Tibial artery (tissue), 4 donors: ENCODE results near the gene MSI2.

Experiments used
- DNase-seq, 2 donors: peaks; one replicate each; pipeline ENCODE4 v3.0.0-alpha.2; 2019
- H3K27ac ChIP-seq, 2 donors: fragments of 200-600 bp; sonication (generic) in 1 of 2; 1 replicate in 1 of 2; 2 replicates in 1 of 2; pipeline ENCODE4 v1.5.1; 2018 to 2019; ENCODE audit warnings: mild to moderate bottlenecking in 1 of 2
- H3K27me3 ChIP-seq, 2 donors: fragments of 200-600 bp; sonication (generic) in 1 of 2; one replicate each; pipeline versions ENCODE4 v1.5.1 to v1.6.0; 2016 to 2019
- H3K36me3 ChIP-seq, 3 donors: fragments of 200-600 bp; sonication (generic) in 2 of 3; one replicate each; pipeline ENCODE4 v1.5.1; 2016 to 2019; ENCODE audit warnings: mild to moderate bottlenecking in 2 of 3
- H3K4me1 ChIP-seq, 4 donors: fragments of 200-600 bp; sonication (generic) in 2 of 4; 1 replicate in 3 of 4; 2 replicates in 1 of 4; pipeline ENCODE4 v1.5.1; 2016 to 2019
- H3K4me3 ChIP-seq, 2 donors: fragments of 200-600 bp; sonication (generic) in 1 of 2; 1 replicate in 1 of 2; 2 replicates in 1 of 2; pipeline ENCODE4 v1.5.1; 2018 to 2019; ENCODE audit warnings: mild to moderate bottlenecking in 2 of 2
- H3K9me3 ChIP-seq, 3 donors: fragments of 200-600 bp; sonication (generic) in 1 of 3; one replicate each; pipeline ENCODE4 v1.5.1; 2016 to 2019
- CTCF ChIP-seq, 2 experiments: fragments of 200-600 bp in 1 of 2; fragments of 450-650 bp in 1 of 2; IDR thresholded peaks; one replicate each; pipeline ENCODE4 v1.5.1; 2017 to 2019; ENCODE audit warnings: antibody characterized with exemption in 2 of 2, mild to moderate bottlenecking in 1 of 2, moderate library complexity in 1 of 2
- intact Hi-C: fragments of 100-400 bp; cut with DNase I; formaldehyde crosslinking; loops from one replicate; pipeline ENCODE4 v1.15.0; 2023; ENCODE audit warnings: low total_unique reads

The MSI2 gene

GRCh38 chr17:57403236-57403635 lies 146.9 kb downstream of the MSI2 start:
- TF ChIP-seq CTCF (IDR thresholded peaks at IDR 0.05): no peak
- intact Hi-C loops: no loop called here
- peaks cover 4 to 15% (median 6%) of the 10 kb centered on the region in 3 donors for H3K36me3 ChIP-seq
- H3K27me3 ChIP-seq: no peaks in the 10 kb centered on the region
- H3K4me1 ChIP-seq: peaks cover 0 to 7% (median 0%) of the 10 kb centered on the region in 4 donors
- no peaks in the 10 kb centered on the region for H3K9me3 ChIP-seq
- no peak overlapping the region for H3K27ac ChIP-seq
- DNase-seq: no peak
- H3K4me3 ChIP-seq: no peak overlapping the region

DNA sequence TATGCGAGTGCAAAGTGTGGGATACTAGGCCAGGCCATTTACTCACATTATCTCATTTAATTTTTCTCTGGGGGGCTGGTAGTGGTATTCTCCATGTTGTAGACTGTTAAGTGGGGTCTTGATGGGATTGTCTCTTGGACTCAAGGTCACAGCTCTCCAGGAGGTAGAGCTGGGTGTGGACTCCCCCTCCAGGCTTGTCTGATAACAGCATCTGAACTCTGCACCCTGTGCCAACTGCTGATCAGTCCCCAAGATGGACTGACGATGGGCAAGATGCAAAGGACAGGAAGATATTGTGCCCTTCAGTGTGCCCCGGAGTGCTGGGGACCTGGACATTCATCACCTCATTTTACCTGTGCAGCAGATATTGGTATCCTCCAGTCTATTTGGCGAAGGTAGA lies 147.8 kb downstream of the MSI2 start:
- Histone ChIP-seq H3K27ac (no peak overlapping the region), H3K4me3 (no peak overlapping the region), H3K36me3 (peaks cover 4 to 15% (median 6%) of the 10 kb centered on the region in 3 donors), H3K9me3 (no peaks in the 10 kb centered on the region), H3K4me1 (peaks cover 0 to 7% (median 0%) of the 10 kb centered on the region in 4 donors), H3K27me3 (no peaks in the 10 kb centered on the region)
- intact Hi-C loops: no loop called here
- DNase-seq: no peak
- TF ChIP-seq CTCF (IDR thresholded peaks at IDR 0.05): no peak

GRCh38 chr17:57404795-57405490 lies 148.6 kb downstream of the MSI2 start:
- Histone ChIP-seq H3K4me1 (peaks cover 0 to 7% (median 0%) of the 10 kb centered on the region in 4 donors), H3K27me3 (no peaks in the 10 kb centered on the region), H3K36me3 (peaks cover 4 to 15% (median 6%) of the 10 kb centered on the region in 3 donors), H3K27ac (no peak overlapping the region), H3K4me3 (no peak overlapping the region), H3K9me3 (no peaks in the 10 kb centered on the region)
- no peak for DNase-seq
- intact Hi-C loops: no loop called here
- TF ChIP-seq CTCF (IDR thresholded peaks at IDR 0.05): no peak

DNA sequence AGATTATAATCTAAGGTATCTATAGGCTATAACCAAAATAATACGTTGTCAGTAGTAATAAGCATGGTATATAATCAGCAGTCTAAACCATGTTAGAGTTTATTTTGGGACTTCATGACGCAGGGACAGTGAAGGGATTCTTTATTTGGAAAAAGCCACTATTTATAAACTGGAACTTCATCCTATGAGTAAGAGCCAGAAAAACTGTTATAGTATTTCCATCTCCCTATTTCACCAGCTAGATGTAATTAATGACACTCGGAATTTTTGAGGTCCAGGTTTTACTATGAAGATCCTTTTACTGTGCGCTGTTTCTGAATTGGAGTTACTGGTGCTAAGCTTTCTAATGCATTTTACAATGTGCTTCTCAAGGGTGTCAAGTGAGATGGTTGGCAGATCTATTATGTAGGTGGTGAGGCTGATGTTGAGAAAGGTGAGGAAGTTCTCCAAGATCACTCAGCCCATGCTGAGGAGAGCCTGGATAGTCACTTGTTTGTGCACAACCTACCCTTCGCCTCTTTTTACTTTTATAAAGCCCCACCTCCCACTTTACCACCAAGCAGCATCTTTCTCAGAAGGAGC lies 149.3 kb downstream of the MSI2 start:
- Histone ChIP-seq H3K9me3 (no peaks in the 10 kb centered on the region), H3K4me3 (no peak overlapping the region), H3K27ac (no peak overlapping the region), H3K36me3 (peaks cover 4 to 15% (median 6%) of the 10 kb centered on the region in 3 donors), H3K27me3 (no peaks in the 10 kb centered on the region), H3K4me1 (peaks cover 0 to 7% (median 0%) of the 10 kb centered on the region in 4 donors)
- intact Hi-C loops: no loop called here
- no peak for DNase-seq
- no peak for TF ChIP-seq CTCF (IDR thresholded peaks at IDR 0.05)

DNA sequence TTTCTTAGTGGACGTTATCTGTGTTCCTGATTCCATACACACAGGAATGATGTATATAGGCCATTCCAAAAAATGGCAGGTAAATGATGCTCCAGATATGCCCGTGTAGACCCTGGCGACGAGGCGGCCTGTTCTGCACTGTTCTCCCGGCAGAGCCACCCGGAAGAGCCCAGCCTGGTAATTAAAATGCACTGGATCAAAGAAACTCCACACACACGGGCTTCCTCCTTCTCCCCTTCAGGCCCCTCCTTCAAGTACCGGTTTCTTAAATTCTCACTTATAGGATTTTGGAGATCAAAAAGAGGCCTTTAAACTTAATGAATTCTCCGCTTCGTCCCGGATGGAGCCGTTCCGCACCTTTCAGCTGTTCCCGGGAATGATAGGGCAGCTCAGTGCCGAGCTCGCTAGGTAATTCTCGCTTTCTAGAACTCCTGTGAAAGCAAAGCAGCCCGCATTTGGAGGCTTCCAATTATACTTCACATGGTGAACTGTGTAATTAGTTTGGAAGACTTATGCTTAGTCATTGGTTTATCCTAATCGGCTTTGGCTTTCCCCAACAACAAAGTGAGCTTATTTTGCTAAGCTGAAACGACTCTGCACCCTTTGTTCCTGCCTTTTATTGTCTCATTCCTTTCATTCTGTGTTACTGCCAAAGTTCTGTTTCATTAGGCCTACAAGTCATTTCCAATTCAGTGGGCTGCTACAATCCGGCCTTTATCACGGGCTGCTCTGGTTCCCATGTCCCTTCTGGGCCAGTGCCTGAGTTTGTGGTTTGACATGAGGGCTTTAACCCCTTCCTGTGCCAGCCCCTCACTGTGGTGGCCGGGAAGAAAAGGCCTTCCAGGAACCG lies 150.0 kb downstream of the MSI2 start:
- no peak overlapping the region for H3K4me3 ChIP-seq
- H3K27me3 ChIP-seq: no peaks in the 10 kb centered on the region
- H3K36me3 ChIP-seq: peaks cover 2 to 15% (median 6%) of the 10 kb centered on the region in 3 donors
- DNase-seq: no peak
- no peak for TF ChIP-seq CTCF (IDR thresholded peaks at IDR 0.05)
- intact Hi-C loops: no loop called here
- H3K9me3 ChIP-seq: no peaks in the 10 kb centered on the region
- peaks cover 0 to 7% (median 0%) of the 10 kb centered on the region in 4 donors for H3K4me1 ChIP-seq
- H3K27ac ChIP-seq: no peak overlapping the region
